ENCODE results near the gene DLG1. TPM values are rescaled to one million over a fixed set of nuclear protein-coding genes. Genes with fewer than 3 reads are reported as not detected.

The DLG1 gene
- total and polyA plus RNA-seq, 12 donors: 20.7 to 97.4 (median 54.0) TPM

DNA sequence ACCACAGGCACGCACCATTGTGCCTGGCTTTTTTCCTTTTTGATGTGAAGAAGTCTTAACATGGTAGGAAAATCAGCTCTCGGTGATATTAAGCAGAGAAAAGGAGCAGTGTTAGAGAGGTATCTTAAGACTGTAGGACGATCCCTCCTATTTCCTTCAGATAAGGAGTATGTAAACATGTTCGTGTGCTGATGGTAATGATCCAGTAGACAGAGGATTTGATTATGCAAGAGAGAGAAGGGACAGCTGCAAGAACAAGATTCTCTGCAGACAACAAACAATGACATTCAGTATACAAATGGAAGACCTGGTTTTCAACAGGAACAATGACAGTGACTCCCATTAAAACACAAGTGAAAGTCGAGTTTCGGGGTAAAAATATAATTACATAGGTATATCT is 173.7 kb downstream of the DLG1 start:
- intact Hi-C loops (cut with DNase I): no loop called here
- DNase-seq: no peak
- Histone ChIP-seq H3K4me3 (no peak overlapping the region), H3K27me3 (no peaks in the 10 kb centered on the region), H3K27ac (no peak overlapping the region), H3K4me1 (no peaks in the 10 kb centered on the region), H3K36me3 (peaks cover 0 to 56% (median 8%) of the 10 kb centered on the region in 9 donors), H3K9me3 (peaks cover 0 to 9% (median 0%) of the 10 kb centered on the region in 11 donors)
- 90% methylated on average over 6 of the region's 6 CpGs for WGBS, 2 donors
- no peak for ATAC-seq
- TF ChIP-seq, protein P1, sequence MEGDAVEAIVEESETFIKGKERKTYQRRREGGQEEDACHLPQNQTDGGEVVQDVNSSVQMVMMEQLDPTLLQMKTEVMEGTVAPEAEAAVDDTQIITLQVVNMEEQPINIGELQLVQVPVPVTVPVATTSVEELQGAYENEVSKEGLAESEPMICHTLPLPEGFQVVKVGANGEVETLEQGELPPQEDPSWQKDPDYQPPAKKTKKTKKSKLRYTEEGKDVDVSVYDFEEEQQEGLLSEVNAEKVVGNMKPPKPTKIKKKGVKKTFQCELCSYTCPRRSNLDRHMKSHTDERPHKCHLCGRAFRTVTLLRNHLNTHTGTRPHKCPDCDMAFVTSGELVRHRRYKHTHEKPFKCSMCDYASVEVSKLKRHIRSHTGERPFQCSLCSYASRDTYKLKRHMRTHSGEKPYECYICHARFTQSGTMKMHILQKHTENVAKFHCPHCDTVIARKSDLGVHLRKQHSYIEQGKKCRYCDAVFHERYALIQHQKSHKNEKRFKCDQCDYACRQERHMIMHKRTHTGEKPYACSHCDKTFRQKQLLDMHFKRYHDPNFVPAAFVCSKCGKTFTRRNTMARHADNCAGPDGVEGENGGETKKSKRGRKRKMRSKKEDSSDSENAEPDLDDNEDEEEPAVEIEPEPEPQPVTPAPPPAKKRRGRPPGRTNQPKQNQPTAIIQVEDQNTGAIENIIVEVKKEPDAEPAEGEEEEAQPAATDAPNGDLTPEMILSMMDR (IDR thresholded peaks at IDR 0.05): no peak

GRCh38 chr3:197122394-197122793 is 176.0 kb downstream of the DLG1 start:
- Histone ChIP-seq H3K4me1 (no peaks in the 10 kb centered on the region), H3K36me3 (peaks cover 0 to 52% (median 6%) of the 10 kb centered on the region in 9 donors), H3K27me3 (no peaks in the 10 kb centered on the region), H3K4me3 (no peak overlapping the region), H3K27ac (no peak overlapping the region), H3K9me3 (no peaks in the 10 kb centered on the region)
- TF ChIP-seq, protein P1 (IDR thresholded peaks at IDR 0.05): no peak
- ATAC-seq (no peak), DNase-seq (no peak)
- 49 to 50% methylated on average over 2 of the region's 2 CpGs for WGBS, 2 donors
- intact Hi-C loops (cut with DNase I): no loop called here

GRCh38 chr3:197117114-197117513 is 181.3 kb downstream of the DLG1 start:
- H3K9me3 ChIP-seq: no peaks in the 10 kb centered on the region
- ATAC-seq (no peak), DNase-seq (no peak)
- TF ChIP-seq, protein P1 (IDR thresholded peaks at IDR 0.05): no peak
- no peaks in the 10 kb centered on the region for H3K4me1 ChIP-seq
- 92 to 97% methylated on average over 2 of the region's 2 CpGs for WGBS, 2 donors
- H3K27me3 ChIP-seq: no peaks in the 10 kb centered on the region
- no peak overlapping the region for H3K4me3 ChIP-seq
- peaks cover 0 to 63% (median 0%) of the 10 kb centered on the region in 9 donors for H3K36me3 ChIP-seq
- intact Hi-C loops (cut with DNase I): no loop called here
- H3K27ac ChIP-seq: no peak overlapping the region

DNA sequence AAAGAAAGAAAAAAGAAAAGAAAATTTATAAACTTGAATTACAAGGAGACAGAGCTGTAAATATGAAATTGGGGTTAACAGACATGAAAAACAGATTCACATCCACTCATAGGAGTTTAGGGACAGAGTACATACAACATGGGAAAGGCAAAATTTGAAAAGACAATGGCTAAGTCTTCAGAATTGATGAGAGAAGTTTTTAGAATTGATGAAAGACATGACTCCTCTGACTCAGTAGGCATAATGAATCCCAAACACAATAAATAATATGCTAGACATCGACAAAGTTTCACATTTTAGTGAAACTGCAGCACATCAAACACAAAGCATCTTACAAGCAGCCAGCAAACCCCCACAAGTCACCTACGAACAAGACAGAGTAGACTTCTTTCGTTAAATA is 184.4 kb downstream of the DLG1 start:
- Histone ChIP-seq H3K9me3 (no peaks in the 10 kb centered on the region), H3K27me3 (no peaks in the 10 kb centered on the region), H3K4me1 (no peaks in the 10 kb centered on the region), H3K27ac (no peak overlapping the region), H3K4me3 (no peak overlapping the region), H3K36me3 (peaks cover 0 to 82% (median 11%) of the 10 kb centered on the region in 9 donors)
- no peak for ATAC-seq
- WGBS, 2 donors: 97% methylated on average over 3 of the region's 3 CpGs
- TF ChIP-seq, protein P1 (IDR thresholded peaks at IDR 0.05): no peak
- DNase-seq: no peak
- intact Hi-C loops (cut with DNase I): no loop called here

Measured in heart right ventricle (tissue), 16 donors.